Retinal pigment epithelial cell (primary cell): ENCODE measurements around the gene BEX3.
"Not testable (repeated sequence)": the region's sequence is repeated elsewhere in the genome, so short reads cannot be mapped to it uniquely, and the experiment has no call there.

Experiments
- DNase-seq: peaks from one replicate; pipeline ENCODE4 v3.0.0-alpha.2; 2010; ENCODE audit warnings: low read depth
- H3K4me3 ChIP-seq: 2 replicates; pipeline ENCODE4 v1.5.1; 2011; ENCODE audit warnings: mild to moderate bottlenecking, low read length, control low read depth, moderate library complexity
- CTCF ChIP-seq: conservative IDR thresholded peaks from 2 replicates; pipeline ENCODE4 v1.5.1; 2011; ENCODE audit warnings: low read depth, low read length, control low read depth, inconsistent platforms

The BEX3 gene

GRCh38 chrX:103347682-103348397 lies 28.5 kb upstream of the BEX3 start:
- no peak overlapping the region for H3K4me3 ChIP-seq

GRCh38 chrX:103356130-103356798 lies 20.1 kb upstream of the BEX3 start, which contains the start of gene TCEAL9:
Gene TCEAL9 (plus strand): TSS chrX:103356506. CDS start chrX:103357685, 1,179 bp downstream.
- TF ChIP-seq CTCF, result no peak
- peak within 1 kb of the TSS; percentile 75 for H3K4me3 ChIP-seq
- peak; percentile 48 for DNase-seq

More at GRCh38 chrX:103347682-103348397, 28.5 kb upstream of the BEX3 start:
- TF ChIP-seq CTCF, result no peak
- DNase-seq, result no peak

- peak overlapping the region; percentile 75 for H3K4me3 ChIP-seq
- no peak for DNase-seq
- no peak for TF ChIP-seq CTCF
Measured at GRCh38 chrX:103356858-103357257, 19.5 kb upstream of the BEX3 start.

- H3K4me3 ChIP-seq, result peak overlapping the region; percentile 75
- no peak for DNase-seq
- TF ChIP-seq CTCF, result no peak
Measured at GRCh38 chrX:103357871-103358270, 18.5 kb upstream of the BEX3 start.

- DNase-seq, H3K4me3 ChIP-seq: not testable (repeated sequence)
Measured at GRCh38 chrX:103359605-103360004, 16.7 kb upstream of the BEX3 start.

- DNase-seq, result no peak
- H3K4me3 ChIP-seq, result no peak overlapping the region
- TF ChIP-seq CTCF, result no peak
Measured at GRCh38 chrX:103360092-103360491, 16.2 kb upstream of the BEX3 start.

- no peak for DNase-seq
- no peak for TF ChIP-seq CTCF
Measured at GRCh38 chrX:103360916-103361315, 15.4 kb upstream of the BEX3 start.

More at GRCh38 chrX:103360916-103361315, 15.4 kb upstream of the BEX3 start:
- no peak overlapping the region for H3K4me3 ChIP-seq
